Astrocyte of the spinal cord (primary cell): Measurements from ENCODE around the gene ARHGAP26.

Experiments
- DNase-seq: peaks from one replicate; pipeline ENCODE4 v3.0.0; 2011; ENCODE audit warnings: low read depth, low spot score
- H3K4me3 ChIP-seq: 2 replicates; pipeline ENCODE4 v1.5.1; 2011; ENCODE audit warnings: low read depth, mild to moderate bottlenecking, low read length, moderate library complexity
- CTCF ChIP-seq: IDR thresholded peaks from 2 replicates; pipeline ENCODE4 v1.5.1; 2012; ENCODE audit warnings: low read depth, mild to moderate bottlenecking, low read length, inconsistent platforms
- in situ Hi-C: cut with HindIII; loops from 2 replicates; pipeline ENCODE4 v1.10.0; 2017; ENCODE audit warnings: low sequenced_read_pairs

ARHGAP26 gene

GRCh38 chr5:143226361-143226760 lies 456.2 kb downstream of the ARHGAP26 start:
- no peak for DNase-seq
- no peak overlapping the region for H3K4me3 ChIP-seq
- no peak for TF ChIP-seq CTCF
- in situ Hi-C loops, result no loop called here

GRCh38 chr5:143226872-143227271 lies 456.7 kb downstream of the ARHGAP26 start:
- no peak for TF ChIP-seq CTCF
- no peak overlapping the region for H3K4me3 ChIP-seq
- in situ Hi-C loops, result no loop called here
- DNase-seq, result no peak

GRCh38 chr5:143227301-143227700 lies 457.1 kb downstream of the ARHGAP26 start:
- no peak for TF ChIP-seq CTCF
- in situ Hi-C loops, result no loop called here
- no peak for DNase-seq
- no peak overlapping the region for H3K4me3 ChIP-seq

- no peak for DNase-seq
- in situ Hi-C loops, result no loop called here
- H3K4me3 ChIP-seq, result no peak overlapping the region
- no peak for TF ChIP-seq CTCF
Measured at GRCh38 chr5:143228597-143229293, 458.6 kb downstream of the ARHGAP26 start.

GRCh38 chr5:143229426-143229895 lies 459.3 kb downstream of the ARHGAP26 start:
- no peak for DNase-seq
- no peak overlapping the region for H3K4me3 ChIP-seq
- in situ Hi-C loops, result no loop called here
- no peak for TF ChIP-seq CTCF

GRCh38 chr5:143229896-143230675 lies 459.9 kb downstream of the ARHGAP26 start:
- in situ Hi-C loops, result no loop called here
- DNase-seq, result no peak
- H3K4me3 ChIP-seq, result no peak overlapping the region
- no peak for TF ChIP-seq CTCF
